Central memory CD4-positive, alpha-beta T cell (primary cell): Measurements from ENCODE around the gene TJAP1.
"Not testable (repeated sequence)": the region's sequence is repeated elsewhere in the genome, so short reads cannot be mapped to it uniquely, and the experiment has no call there.

Experiments
- DNase-seq: peaks from one replicate; pipeline ENCODE4 v3.0.0; 2022

Gene TJAP1

GRCh38 chr6:43453831-43454230, 23.5 kb upstream of the TJAP1 start:
- DNase-seq: no peak

GRCh38 chr6:43454290-43454695, 23.1 kb upstream of the TJAP1 start:
- peak; percentile 41 for DNase-seq

GRCh38 chr6:43454696-43455530, 22.5 kb upstream of the TJAP1 start:
- peak; percentile 20 for DNase-seq

- DNase-seq: peak; percentile 36
Measured at GRCh38 chr6:43455531-43456428, 21.6 kb upstream of the TJAP1 start, which contains the start of gene DLK2. DLK2 (minus strand) TSS chr6:43455548; CDS start chr6:43454825, 723 bp downstream.

- no peak for DNase-seq
Measured at GRCh38 chr6:43457643-43458042, 19.7 kb upstream of the TJAP1 start.

- not testable (repeated sequence) for DNase-seq
Measured at GRCh38 chr6:43458154-43458553, 19.2 kb upstream of the TJAP1 start.

GRCh38 chr6:43459535-43459934, 17.8 kb upstream of the TJAP1 start:
- no peak for DNase-seq

GRCh38 chr6:43460032-43460431, 17.3 kb upstream of the TJAP1 start:
- no peak for DNase-seq

- DNase-seq: no peak
Measured at GRCh38 chr6:43461936-43462335, 15.4 kb upstream of the TJAP1 start.

- DNase-seq: no peak
Measured at GRCh38 chr6:43464337-43464736, 13.0 kb upstream of the TJAP1 start.

- no peak for DNase-seq
Measured at GRCh38 chr6:43465948-43466347, 11.4 kb upstream of the TJAP1 start.

GRCh38 chr6:43467265-43467664, 10.1 kb upstream of the TJAP1 start:
- DNase-seq: not testable (repeated sequence)

GRCh38 chr6:43467752-43468151, 9.6 kb upstream of the TJAP1 start:
- DNase-seq: no peak

- no peak for DNase-seq
Measured at GRCh38 chr6:43468240-43468639, 9.1 kb upstream of the TJAP1 start.

- DNase-seq: no peak
Measured at GRCh38 chr6:43468748-43469681, 8.4 kb upstream of the TJAP1 start.

- DNase-seq: no peak
Measured at GRCh38 chr6:43469947-43470346, 7.4 kb upstream of the TJAP1 start.

- no peak for DNase-seq
Measured at GRCh38 chr6:43471399-43471798, 6.0 kb upstream of the TJAP1 start.

GRCh38 chr6:43472515-43472914, 4.9 kb upstream of the TJAP1 start:
- DNase-seq: no peak

GRCh38 chr6:43475516-43475915, 1.9 kb upstream of the TJAP1 start:
- DNase-seq: no peak

- DNase-seq: no peak
Measured at GRCh38 chr6:43476746-43477145, 624 bp upstream of the TJAP1 start.

- no peak for DNase-seq
Measured at GRCh38 chr6:43478008-43478372, 620 bp downstream of the TJAP1 start.

GRCh38 chr6:43481075-43481474, 3.7 kb downstream of the TJAP1 start:
- DNase-seq: no peak
